GM12878 (cell line): ENCODE measurements around the gene MT1X. TPM values are rescaled to one million over a fixed set of nuclear protein-coding genes. Genes with fewer than 3 reads are reported as not detected.

Source experiments
- ATAC-seq: fragments of 200-7000 bp; cut with Tn5 transposase; 3 replicates; pipeline ENCODE4 v1.9.1; 2020; ENCODE audit warnings: mild to moderate bottlenecking, moderate library complexity
- Bru-seq: library from RNA; stranded (reverse); fragments of 400-500 nt; gene quantifications from one replicate; lab custom pipeline; 2021; lab: Mats Ljungman, UMichigan
- BruChase-seq, 2 experiments: library from RNA; stranded (reverse); fragments of 400-500 nt; gene quantifications; one replicate each; lab custom pipeline; 2021; lab: Mats Ljungman, UMichigan
- BruUV-seq: library from RNA; stranded (reverse); fragments of 400-500 nt; replicated peaks from 2 replicates; lab custom pipeline; 2021; lab: Mats Ljungman, UMichigan
- CTCF ChIA-PET: fragments of 300-600 bp; sonication (Branson Sonifier 250); formaldehyde crosslinking; extraction: SDS; loops from one replicate; lab custom pipeline; 2021; ENCODE audit warnings: inconsistent platforms; lab: Yijun Ruan, JAX
- POLR2A ChIA-PET: fragments of 350-600 bp; formaldehyde crosslinking; extraction: SDS; loops from one replicate; lab custom pipeline; 2021; ENCODE audit warnings: inconsistent platforms; lab: Charles Lee
- RAD21 ChIA-PET: fragments of 300-600 bp; sonication (Branson Sonifier 250); formaldehyde crosslinking; loops from one replicate; lab custom pipeline; 2023; ENCODE audit warnings: antibody characterized with exemption; ENCODE audit not compliant: unreplicated experiment; lab: Charles Lee
- SMC1A ChIA-PET: fragments of 300-600 bp; sonication (Branson Sonifier 250); formaldehyde crosslinking; loops from one replicate; lab custom pipeline; 2023; ENCODE audit not compliant: unreplicated experiment, uncharacterized antibody; lab: Charles Lee
- DNase-seq: peaks from one replicate; pipeline ENCODE4 v3.0.0-alpha.2; 2011; ENCODE audit warnings: low read depth, low spot score
- FAIRE-seq: peaks from 3 replicates; lab custom pipeline; 2011; peaks lifted over from hg19 to GRCh38; lab: Jason Lieb, UNC
- H2AFZ ChIP-seq: 2 replicates; pipeline ENCODE4 v1.6.0; 2011; ENCODE audit warnings: low read depth, low read length, control low read depth; ENCODE audit not compliant: control insufficient read depth
- H3K27ac ChIP-seq: 2 replicates; pipeline ENCODE4 v1.5.1; 2011; ENCODE audit warnings: control low read depth; ENCODE audit not compliant: control insufficient read depth, insufficient read depth
- H3K27me3 ChIP-seq, 2 experiments: replicated peaks in 1 of 2; 2 replicates each; pipeline versions ENCODE4 v1.6.0 to v1.6.1; 2011; ENCODE audit warnings: low read length in 1 of 2; ENCODE audit not compliant: control insufficient read depth in 2 of 2, insufficient read depth in 2 of 2
- H3K36me3 ChIP-seq, 2 experiments: 2 replicates each; pipeline ENCODE4 v1.5.1; 2011; ENCODE audit warnings: low read length in 1 of 2; ENCODE audit not compliant: control insufficient read depth in 2 of 2, insufficient read depth in 2 of 2
- H3K4me1 ChIP-seq: 2 replicates; pipeline ENCODE4 v1.6.1; 2011; ENCODE audit warnings: mild to moderate bottlenecking, low read length, moderate library complexity, mixed read lengths; ENCODE audit not compliant: control insufficient read depth, insufficient read depth
- H3K4me2 ChIP-seq: 2 replicates; pipeline ENCODE4 v1.6.0; 2011; ENCODE audit warnings: control low read depth; ENCODE audit not compliant: control insufficient read depth, insufficient read depth
- H3K4me3 ChIP-seq: fragments of 200-600 bp; sonication (generic); 2 replicates; pipeline ENCODE4 v1.5.1; 2016
- H3K79me2 ChIP-seq: 2 replicates; pipeline ENCODE4 v1.6.0; 2011; ENCODE audit warnings: low read length; ENCODE audit not compliant: control insufficient read depth, insufficient read depth
- H3K9ac ChIP-seq: 2 replicates; pipeline ENCODE4 v1.8.0; 2011; ENCODE audit warnings: low read length, control low read depth, mixed read lengths; ENCODE audit not compliant: control insufficient read depth, insufficient read depth
- H3K9me3 ChIP-seq: replicated peaks from 3 replicates; pipeline ENCODE4 v1.5.1; 2011; ENCODE audit warnings: mild to moderate bottlenecking, low read length; ENCODE audit not compliant: control insufficient read depth, insufficient read depth
- H4K20me1 ChIP-seq: 2 replicates; pipeline ENCODE4 v1.6.0; 2011; ENCODE audit not compliant: control insufficient read depth, insufficient read depth
- BHLHE40 ChIP-seq, 2 experiments: fragments of 450-650 bp in 1 of 2; IDR thresholded peaks; 2 replicates each; pipeline ENCODE4 v1.6.1; 2011 to 2017; ENCODE audit warnings: low read depth in 2 of 2, borderline replicate concordance in 1 of 2, improper control_type of control experiment in 1 of 2, low read length in 1 of 2, mild to moderate bottlenecking in 1 of 2
- BMI1 ChIP-seq: fragments of 450-650 bp; IDR thresholded peaks from 2 replicates; pipeline ENCODE4 v1.6.1; 2016; ENCODE audit warnings: mild to moderate bottlenecking, moderate library complexity, borderline replicate concordance
- DPF2 ChIP-seq: fragments of 450-650 bp; IDR thresholded peaks from 2 replicates; pipeline ENCODE4 v1.6.1; 2017; ENCODE audit warnings: mild to moderate bottlenecking
- IKZF1 ChIP-seq: fragments of 450-650 bp; conservative IDR thresholded peaks from 2 replicates; pipeline ENCODE4 v1.6.1; 2017; ENCODE audit warnings: antibody characterized with exemption, mild to moderate bottlenecking
- IKZF2 ChIP-seq, 2 experiments: fragments of 450-650 bp; IDR thresholded peaks; 2 replicates each; pipeline ENCODE4 v1.6.1; 2017; ENCODE audit warnings: mild to moderate bottlenecking in 2 of 2, moderate library complexity in 2 of 2
- KLF5 ChIP-seq: fragments of 450-650 bp; IDR thresholded peaks from 2 replicates; pipeline ENCODE4 v1.6.1; 2014; ENCODE audit warnings: mild to moderate bottlenecking; ENCODE audit not compliant: partially characterized antibody
- LARP7 ChIP-seq: fragments of 450-650 bp; IDR thresholded peaks from 2 replicates; pipeline ENCODE4 v1.6.1; 2017; ENCODE audit warnings: mild to moderate bottlenecking
- PAX5 ChIP-seq: IDR thresholded peaks from 2 replicates; pipeline ENCODE4 v1.6.1; 2011; ENCODE audit warnings: low read depth, low read length, borderline replicate concordance
- POLR2AphosphoS2 ChIP-seq: IDR thresholded peaks from 2 replicates; pipeline ENCODE4 v1.6.1; 2011; ENCODE audit warnings: low read depth, mild to moderate bottlenecking, low read length, improper control_type of control experiment, moderate library complexity
- TAF1 ChIP-seq: IDR thresholded peaks from 2 replicates; pipeline ENCODE4 v1.6.1; 2011; ENCODE audit warnings: mild to moderate bottlenecking, low read depth, low read length, borderline replicate concordance
- ZNF687 ChIP-seq: fragments of 450-650 bp; IDR thresholded peaks from 2 replicates; pipeline ENCODE4 v1.6.1; 2017; ENCODE audit warnings: mild to moderate bottlenecking, moderate library complexity
- WGBS: methylation state at CpG from one replicate; pipeline ENCODE4 v1.1.6; 2016; ENCODE audit warnings: low lambda C conversion rate; ENCODE audit not compliant: insufficient replicate concordance, insufficient coverage; ENCODE audit errors: missing lambda C conversion rate; 5-methylcytosine and 5-hydroxymethylcytosine counted together
- in situ Hi-C: fragments of 300-500 bp; cut with MboI; formaldehyde crosslinking; loops from 9 replicates; pipeline ENCODE4 v1.14.3; 2018; ENCODE audit warnings: mixed read lengths
- intact Hi-C: fragments of 100-400 bp; cut with micrococcal nuclease; formaldehyde crosslinking; loops from one replicate; pipeline ENCODE4 v1.14.2; 2022; ENCODE audit not compliant: unreplicated experiment
- long read RNA-seq, 2 experiments: library from polyadenylated mRNA; unstranded; transcript quantifications; one replicate each; pipeline ENCODE4 v2.0.0, GENCODE V29; 2019 to 2020
- polyA minus RNA-seq, 3 experiments: library from RNA; depleted of rRNA, polyadenylated mRNA; stranded (reverse); fragments of >200 nt; gene quantifications; 2 replicates each; pipeline ENCODE4 v1.2.3, GENCODE V29; 2011
- polyA plus RNA-seq, 11 experiments: library from polyadenylated mRNA; depleted of rRNA in 4 of 11; unstranded in 6 of 11; stranded (reverse) in 5 of 11; fragments of >200 nt; fragmentation: Nextera tagmentation in 4 of 11; fragmentation: Illumina TruSeq in 1 of 11; extraction: Ambion mirVana in 4 of 11; extraction: Trizol in 1 of 11; gene quantifications; 1 replicate in 1 of 11; 2 replicates in 10 of 11; pipeline versions ENCODE4 v1.2.1 to v1.2.3, GENCODE V29; 2011 to 2016; ENCODE audit warnings: inconsistent platforms in 2 of 11, missing spikeins in 2 of 11, low read depth in 1 of 11
- total RNA-seq, 4 experiments: library from RNA; depleted of rRNA in 3 of 4; stranded (reverse); fragments of >200 nt in 3 of 4; fragmentation: Illumina TruSeq in 1 of 4; extraction: Trizol in 1 of 4; gene quantifications; 2 replicates each; pipeline versions ENCODE4 v1.2.1 to v1.2.3, GENCODE V29; 2013 to 2021

The MT1X gene
- 1.7 and 3.1 TPM in 2 replicates for total RNA-seq (2013; cell fraction: nucleolus; rRNA removed)
- total RNA-seq (2014; rRNA removed) (9.6 and 14.4 TPM in 2 replicates), total RNA-seq (2014; rRNA removed; fragmentation: Illumina TruSeq; extraction: Trizol) (9.9 and 10.0 TPM in 2 replicates), total RNA-seq (2021) (11.6 and 16.3 TPM in 2 replicates), polyA plus RNA-seq (2011; rRNA removed) (8.7 and 11.8 TPM in 2 replicates), polyA plus RNA-seq (2014; fragmentation: Illumina TruSeq; extraction: Trizol) (3.0 and 9.0 TPM in 2 replicates), polyA plus RNA-seq (2014; fragmentation: Nextera tagmentation; extraction: Ambion mirVana) (10 to 100 TPM; 45.6 to 51.9 TPM), polyA plus RNA-seq (2014; rRNA removed) (5.8 and 22.2 TPM in 2 replicates), polyA plus RNA-seq (2016; fragmentation: Nextera tagmentation; extraction: Ambion mirVana) (10 to 100 TPM; 59.9 to 65.6 TPM), polyA minus RNA-seq (2011; rRNA and poly(A)+ RNA removed) (28.0 and 66.9 TPM in 2 replicates), Bru-seq, nascent RNA (percentile 52 among the genes with signal in this experiment), BruChase-seq, experiment 1, labeled RNA remaining after a 6-hour chase (percentile 62 among the genes with signal in this experiment), BruChase-seq, experiment 2, labeled RNA remaining after a 2-hour chase (percentile 59 among the genes with signal in this experiment)
- polyA plus RNA-seq (2011; ENCODE audit: low read depth): 17.9 TPM
- polyA plus RNA-seq (2011; cell fraction: cytosol; rRNA removed): 64.6 and 194 TPM in 2 replicates
- 19.6 and 34.8 TPM in 2 replicates for polyA plus RNA-seq (2011; cell fraction: nucleus; rRNA removed)
- polyA plus RNA-seq (2012): 15.7 and 16.7 TPM in 2 replicates
- polyA minus RNA-seq (2011; cell fraction: cytosol; rRNA and poly(A)+ RNA removed): 19.1 and 22.5 TPM in 2 replicates
- polyA minus RNA-seq (2011; cell fraction: nucleus; rRNA and poly(A)+ RNA removed): 11.5 and 18.5 TPM in 2 replicates
- long read RNA-seq, experiment 1, transcript MT1X-201 (3 exons, 450 nt): major isoform, 14 of 14 reads
- long read RNA-seq, experiment 1, partial matches to known transcripts: 0 of 14 reads
- long read RNA-seq, experiment 1, other reads (novel, unspliced or antisense): 0 of 14 reads
- long read RNA-seq, experiment 2, transcript MT1X-201 (3 exons, 450 nt): major isoform, 29 of 30 reads
- long read RNA-seq, experiment 2, partial matches to known transcripts: 0 of 30 reads
- long read RNA-seq, experiment 2, other reads (novel, unspliced or antisense): 0 of 30 reads

GRCh38 chr16:56681939-56682702, at the start of gene MT1X:
Gene MT1X (plus strand): TSS chr16:56682470. CDS start chr16:56682541, 71 bp downstream.
- POLR2A ChIA-PET: interaction anchor here (0.7 kb wide), 1 partner anchor 72 kb away, joined by 3 read pairs; no protein-coding TSS in a partner anchor
- 1% methylated on average over 44 of the region's 49 CpGs for WGBS
- peak within 1 kb of the TSS; percentile 39; the same call in 1 of the 2 replicates for H3K27ac ChIP-seq
- TF ChIP-seq IKZF1 (peak; percentile 77; the same call in 1 of the 2 replicates), IKZF2 (IDR thresholded peaks at IDR 0.05) (peak; percentile 33 to 68; a peak in 3 of 4 replicates), KLF5 (no peak), TAF1 (peak; percentile 70), DPF2 (0 out of 2 replicates have a peak, but pooled peaks have one; percentile 40), ZNF687 (0 out of 2 replicates have a peak, but pooled peaks have one; percentile 16), PAX5 (no peak), BMI1 (no peak), LARP7 (peak; percentile 100), POLR2AphosphoS2 (peak; percentile 63), BHLHE40 (IDR thresholded peaks at IDR 0.05; ENCODE audit: borderline replicate concordance in 1 of 2, low read depth in 2 of 2, low read length in 1 of 2) (peak; percentile 41 to 86; a peak in 3 of 4 replicates)

More at GRCh38 chr16:56681939-56682702, at the start of gene MT1X:
- H3K36me3 ChIP-seq: no peaks in the 10 kb centered on the region
- no peaks in the 10 kb centered on the region for H4K20me1 ChIP-seq
- in situ Hi-C loops (loop anchor here (25.0 kb wide), 1 partner anchor 745 kb away; no protein-coding TSS in a partner anchor), intact Hi-C loops (loop anchor here (1.0 kb wide), 1 partner anchor 73 kb away; no protein-coding TSS in a partner anchor)
- ChIA-PET RAD21 (interaction anchor here (1.0 to 1.2 kb wide), 3 partner anchors 8 to 70 kb away, joined by 3 read pairs; no protein-coding TSS in a partner anchor), SMC1A (interaction anchor here (1.1 to 1.5 kb wide), 3 partner anchors 20 to 105 kb away, joined by 3 to 11 read pairs (median 3); no protein-coding TSS in a partner anchor), CTCF (interaction anchor here (1.6 to 2.5 kb wide), 2 partner anchors 19 to 325 kb away, joined by 3 to 13 read pairs; no protein-coding TSS in a partner anchor)
- H3K27me3 ChIP-seq: no peaks in the 10 kb centered on the region; a peak in 1 of 4 replicates
- H3K79me2 ChIP-seq: no peaks in the 10 kb centered on the region
- BruUV-seq: no TSS peak
- ATAC-seq (peak; percentile 100), DNase-seq (peak; percentile 7), FAIRE-seq (peak; percentile 49)
- H3K9me3 ChIP-seq: no peaks in the 10 kb centered on the region
- peak within 1 kb of the TSS; percentile 97 for H2AFZ ChIP-seq
- H3K9ac ChIP-seq: peak within 1 kb of the TSS; percentile 84
- peak within 1 kb of the TSS; percentile 76 for H3K4me3 ChIP-seq
- peaks cover 12% of the 10 kb centered on the region for H3K4me1 ChIP-seq
- peak within 1 kb of the TSS; percentile 100 for H3K4me2 ChIP-seq
